GM23248 (cell line): Measurements from ENCODE around the gene TAS1R2.

Experiments used
- EZH2 ChIP-seq: fragments of 200-600 bp; sonication (generic); IDR thresholded peaks from 2 replicates; pipeline ENCODE4 v1.6.1; 2018; ENCODE audit warnings: antibody characterized with exemption, mild to moderate bottlenecking; ENCODE audit not compliant: insufficient read depth, poor library complexity, severe bottlenecking
- EZH2phosphoT487 ChIP-seq: fragments of 200-600 bp; sonication (generic); IDR thresholded peaks from 2 replicates; pipeline ENCODE4 v1.6.1; 2018; ENCODE audit warnings: antibody characterized with exemption, moderate library complexity, mild to moderate bottlenecking, low read depth; ENCODE audit not compliant: insufficient read depth

DNA sequence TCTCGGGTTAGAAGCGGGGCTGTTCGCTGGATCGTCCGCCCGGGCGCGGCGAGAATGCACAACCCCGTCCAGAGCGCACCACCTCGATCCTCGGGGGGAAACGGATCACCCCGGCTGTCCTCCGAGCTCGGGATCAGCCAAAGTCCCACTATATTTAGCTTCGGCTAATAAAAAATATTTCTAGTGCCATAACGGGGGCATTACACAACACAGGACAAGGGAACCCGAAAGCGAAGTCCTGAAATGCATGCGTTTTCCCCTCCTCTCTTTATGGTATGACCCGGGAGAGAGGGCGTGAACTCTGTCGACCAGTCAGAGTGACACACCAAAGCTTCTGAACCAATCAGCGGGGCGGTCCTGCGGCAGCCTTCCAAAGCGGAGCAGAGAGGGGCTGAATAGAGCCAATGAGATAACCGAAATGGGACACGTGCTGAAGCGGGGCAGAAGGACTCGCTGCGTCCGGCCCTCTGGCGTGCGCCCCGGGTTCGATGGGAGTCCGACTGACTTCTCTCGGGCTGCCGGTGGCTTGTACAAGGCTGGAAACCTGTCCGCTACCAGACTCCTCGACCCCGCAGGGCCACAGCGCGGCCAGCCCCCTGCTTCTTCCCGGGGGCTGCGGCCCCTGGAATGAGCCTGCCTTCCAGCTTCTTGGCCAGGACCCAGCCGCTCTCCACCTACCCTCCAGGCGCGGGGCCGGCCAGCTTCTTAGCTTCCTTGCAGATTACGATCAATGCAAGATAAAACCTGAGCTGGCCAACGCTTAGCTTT, 43.2 kb upstream of the TAS1R2 start, which contains the start of gene ALDH4A1:
- TF ChIP-seq EZH2phosphoT487, result no peak
- TF ChIP-seq EZH2, result no peak
